IMR-90 (cell line): ENCODE measurements around the gene CNDP2. TPM values are rescaled to one million over a fixed set of nuclear protein-coding genes. Genes with fewer than 3 reads are reported as not detected.

Experiments used
- ATAC-seq: fragments of 200-7000 bp; cut with Tn5 transposase; 2 replicates; pipeline ENCODE4 v1.9.1; 2020; ENCODE audit warnings: low read depth, mild to moderate bottlenecking, moderate library complexity
- BruUV-seq: library from RNA; stranded (reverse); fragments of 400-500 nt; replicated peaks from 2 replicates; lab custom pipeline; 2021; lab: Mats Ljungman, UMichigan
- CTCF ChIA-PET: fragments of 300-600 bp; formaldehyde crosslinking; extraction: SDS; loops from one replicate; lab custom pipeline; 2021; ENCODE audit warnings: antibody characterized with exemption; lab: Yijun Ruan, JAX
- POLR2A ChIA-PET: fragments of 300-600 bp; sonication (Branson Sonifier 250); formaldehyde crosslinking; loops from one replicate; lab custom pipeline; 2022; ENCODE audit warnings: antibody characterized with exemption; ENCODE audit not compliant: unreplicated experiment; lab: Charles Lee
- DNase-seq: peaks from one replicate; pipeline ENCODE4 v3.0.0; 2013
- H2AFZ ChIP-seq: replicated peaks from 2 replicates; pipeline ENCODE3; 2013; ENCODE audit warnings: low read length, mild to moderate bottlenecking; ENCODE audit not compliant: poor library complexity
- H2AK5ac ChIP-seq: 2 replicates; pipeline ENCODE4 v1.6.1; 2013; ENCODE audit warnings: low read depth, low read length, inconsistent platforms
- H2AK9ac ChIP-seq: replicated peaks from 2 replicates; pipeline ENCODE3; 2013; ENCODE audit warnings: mild to moderate bottlenecking, low read depth, low read length, moderate library complexity; ENCODE audit not compliant: poor library complexity
- H2BK120ac ChIP-seq: 2 replicates; pipeline ENCODE4 v1.6.1; 2013; ENCODE audit warnings: low read depth, low read length, inconsistent platforms
- H2BK15ac ChIP-seq: 3 replicates; pipeline ENCODE4 v1.6.1; 2013; ENCODE audit warnings: low read depth, low read length, inconsistent platforms
- H2BK20ac ChIP-seq: 2 replicates; pipeline ENCODE4 v1.6.1; 2013; ENCODE audit warnings: low read depth, mild to moderate bottlenecking, inconsistent platforms, low read length, moderate library complexity
- H2BK5ac ChIP-seq: 2 replicates; pipeline ENCODE4 v1.6.1; 2013; ENCODE audit warnings: mild to moderate bottlenecking, low read depth, low read length, inconsistent platforms; ENCODE audit not compliant: poor library complexity, severe bottlenecking
- H3K14ac ChIP-seq: replicated peaks from 2 replicates; pipeline ENCODE4 v1.6.1; 2013; ENCODE audit warnings: low read depth, low read length, inconsistent platforms
- H3K18ac ChIP-seq: 2 replicates; pipeline ENCODE4 v1.6.1; 2013; ENCODE audit warnings: low read depth, low read length, control low read depth
- H3K23ac ChIP-seq: 2 replicates; pipeline ENCODE4 v1.6.1; 2013; ENCODE audit warnings: low read depth, low read length, inconsistent platforms
- H3K27ac ChIP-seq: 2 replicates; pipeline ENCODE4 v1.5.1; 2013; ENCODE audit warnings: mild to moderate bottlenecking, control low read depth, low read length; ENCODE audit not compliant: insufficient read depth
- H3K27me3 ChIP-seq: 2 replicates; pipeline ENCODE4 v1.6.1; 2013; ENCODE audit warnings: low read length; ENCODE audit not compliant: control insufficient read depth, insufficient read depth
- H3K36me3 ChIP-seq: 2 replicates; pipeline ENCODE4 v1.6.1; 2013; ENCODE audit warnings: low read length, mixed read lengths; ENCODE audit not compliant: control insufficient read depth, insufficient read depth
- H3K4ac ChIP-seq: 2 replicates; pipeline ENCODE4 v1.6.1; 2013; ENCODE audit warnings: low read depth, low read length, inconsistent platforms
- H3K4me1 ChIP-seq: 2 replicates; pipeline ENCODE4 v1.6.1; 2013; ENCODE audit warnings: low read length, mixed read lengths; ENCODE audit not compliant: control insufficient read depth, insufficient read depth
- H3K4me2 ChIP-seq: 2 replicates; pipeline ENCODE4 v1.6.1; 2013; ENCODE audit warnings: low read depth, mild to moderate bottlenecking, control low read depth, low read length, moderate library complexity
- H3K4me3 ChIP-seq: 2 replicates; pipeline ENCODE4 v1.5.1; 2013; ENCODE audit warnings: low read depth, mild to moderate bottlenecking, control low read depth, low read length, moderate library complexity; ENCODE audit not compliant: insufficient read depth
- H3K56ac ChIP-seq: 2 replicates; pipeline ENCODE4 v1.6.1; 2013; ENCODE audit warnings: low read length, inconsistent platforms; ENCODE audit not compliant: insufficient read depth; ENCODE audit errors: extremely low read depth
- H3K79me1 ChIP-seq, 2 experiments: 2 replicates each; pipeline ENCODE4 v1.6.1; 2013; ENCODE audit warnings: low read length in 2 of 2, inconsistent platforms in 1 of 2, low read depth in 1 of 2
- H3K9ac ChIP-seq: 2 replicates; pipeline ENCODE4 v1.6.1; 2013; ENCODE audit warnings: low read depth, low read length, control low read depth
- H3K9me1 ChIP-seq: 2 replicates; pipeline ENCODE4 v1.6.1; 2013; ENCODE audit warnings: low read length, inconsistent platforms; ENCODE audit not compliant: insufficient read depth
- H3K9me3 ChIP-seq: 2 replicates; pipeline ENCODE4 v1.6.1; 2013; ENCODE audit warnings: low read length; ENCODE audit not compliant: control insufficient read depth, insufficient read depth
- H4K20me1 ChIP-seq: 2 replicates; pipeline ENCODE4 v1.6.1; 2013; ENCODE audit warnings: low read length, inconsistent platforms; ENCODE audit not compliant: insufficient read depth
- H4K5ac ChIP-seq: 2 replicates; pipeline ENCODE4 v1.6.1; 2013; ENCODE audit warnings: mild to moderate bottlenecking, low read depth, low read length, control low read depth
- H4K8ac ChIP-seq, 2 experiments: 2 replicates each; pipeline ENCODE4 v1.6.1; 2013; ENCODE audit warnings: low read depth in 2 of 2, low read length in 2 of 2, control low read depth in 1 of 2, inconsistent platforms in 1 of 2
- H4K91ac ChIP-seq: 2 replicates; pipeline ENCODE4 v1.6.1; 2013; ENCODE audit warnings: low read depth, low read length, inconsistent platforms; ENCODE audit not compliant: insufficient read depth
- BHLHE40 ChIP-seq: fragments of 150-350 bp; IDR thresholded peaks from 2 replicates; pipeline ENCODE4 v1.6.1; 2016; ENCODE audit warnings: mild to moderate bottlenecking, low read depth, low read length
- CEBPB ChIP-seq: IDR thresholded peaks from 2 replicates; pipeline ENCODE4 v1.6.1; 2012; ENCODE audit warnings: low read depth, low read length, improper control_type of control experiment
- CHD1 ChIP-seq: IDR thresholded peaks from 2 replicates; pipeline ENCODE4 v1.6.1; 2012; ENCODE audit warnings: low read depth, low read length, improper control_type of control experiment
- CTCF ChIP-seq: conservative IDR thresholded peaks from 2 replicates; pipeline ENCODE4 v1.5.1; 2012; ENCODE audit warnings: mild to moderate bottlenecking, low read depth, low read length, improper control_type of control experiment
- ELK1 ChIP-seq: fragments of 150-350 bp; IDR thresholded peaks from 2 replicates; pipeline ENCODE4 v1.6.1; 2016; ENCODE audit warnings: low read depth, mild to moderate bottlenecking, low read length, moderate library complexity, borderline replicate concordance
- FOS ChIP-seq: fragments of 150-350 bp; IDR thresholded peaks from 2 replicates; pipeline ENCODE4 v1.6.1; 2016; ENCODE audit warnings: low read depth, low read length
- MAFK ChIP-seq: IDR thresholded peaks from 2 replicates; pipeline ENCODE4 v1.6.1; 2012; ENCODE audit warnings: low read depth, low read length, improper control_type of control experiment
- MAZ ChIP-seq: IDR thresholded peaks from 2 replicates; pipeline ENCODE4 v1.6.1; 2012; ENCODE audit warnings: low read depth, mild to moderate bottlenecking, low read length, improper control_type of control experiment, moderate library complexity, borderline replicate concordance
- MXI1 ChIP-seq: IDR thresholded peaks from 2 replicates; pipeline ENCODE4 v1.6.1; 2012; ENCODE audit warnings: low read depth, mild to moderate bottlenecking, low read length, moderate library complexity, borderline replicate concordance
- NFE2L2 ChIP-seq: fragments of 150-350 bp; IDR thresholded peaks from 2 replicates; pipeline ENCODE4 v1.6.1; 2016; ENCODE audit warnings: low read depth, mild to moderate bottlenecking, low read length
- POLR2A ChIP-seq: IDR thresholded peaks from 2 replicates; pipeline ENCODE4 v1.6.1; 2012; ENCODE audit warnings: mild to moderate bottlenecking, low read depth, low read length
- RAD21 ChIP-seq: IDR thresholded peaks from 2 replicates; pipeline ENCODE4 v1.6.1; 2012; ENCODE audit warnings: low read length, improper control_type of control experiment
- RCOR1 ChIP-seq: IDR thresholded peaks from 2 replicates; pipeline ENCODE4 v1.6.1; 2012; ENCODE audit warnings: mild to moderate bottlenecking, low read length, improper control_type of control experiment; ENCODE audit not compliant: insufficient replicate concordance
- RFX5 ChIP-seq: IDR thresholded peaks from 2 replicates; pipeline ENCODE4 v1.8.0; 2012; ENCODE audit warnings: low read depth, mild to moderate bottlenecking, low read length, moderate library complexity
- SMC3 ChIP-seq: fragments of 150-350 bp; IDR thresholded peaks from 2 replicates; pipeline ENCODE4 v1.6.1; 2016; ENCODE audit warnings: low read depth, mild to moderate bottlenecking, antibody characterized with exemption, low read length, moderate library complexity
- USF2 ChIP-seq: fragments of 150-350 bp; IDR thresholded peaks from 2 replicates; pipeline ENCODE4 v1.6.1; 2017; ENCODE audit warnings: mild to moderate bottlenecking, antibody characterized with exemption, low read length, low read depth
- WGBS, 2 experiments: methylation state at CpG; one replicate each; pipeline versions ENCODE4 v1.1.5 to v1.1.7; 2013; ENCODE audit warnings: missing lambda C conversion rate in 2 of 2; ENCODE audit not compliant: insufficient read length in 1 of 2; ENCODE audit errors: extremely low coverage in 2 of 2; 5-methylcytosine and 5-hydroxymethylcytosine counted together
- dilution Hi-C: fragments of 300-500 bp; cut with HindIII; formaldehyde crosslinking; loops from one replicate; pipeline ENCODE4 v1.14.3; 2018; ENCODE audit warnings: low sequenced_read_pairs; ENCODE audit not compliant: unreplicated experiment
- in situ Hi-C: fragments of 300-500 bp; cut with MboI; formaldehyde crosslinking; loops from 3 replicates; pipeline ENCODE4 v1.14.3; 2019; ENCODE audit warnings: low sequenced_read_pairs, inconsistent platforms, mixed read lengths
- intact Hi-C: fragments of 100-400 bp; cut with micrococcal nuclease; formaldehyde crosslinking; loops from 2 replicates; pipeline ENCODE4 v1.10.0; 2022
- polyA plus RNA-seq, 3 experiments: library from polyadenylated mRNA; depleted of rRNA; stranded (reverse); fragments of >200 nt; gene quantifications; 2 replicates each; pipeline ENCODE4 v1.2.3, GENCODE V29; 2012; ENCODE audit warnings: low replicate concordance in 1 of 3
- total RNA-seq: library from RNA; depleted of rRNA; stranded (reverse); fragments of >200 nt; gene quantifications from 2 replicates; pipeline ENCODE4 v1.2.3, GENCODE V29; 2012

CNDP2 gene
- total and polyA plus RNA-seq, 2 of the 4 experiments (the other 2 are of a cell fraction): 52.0 to 67.9 TPM

DNA sequence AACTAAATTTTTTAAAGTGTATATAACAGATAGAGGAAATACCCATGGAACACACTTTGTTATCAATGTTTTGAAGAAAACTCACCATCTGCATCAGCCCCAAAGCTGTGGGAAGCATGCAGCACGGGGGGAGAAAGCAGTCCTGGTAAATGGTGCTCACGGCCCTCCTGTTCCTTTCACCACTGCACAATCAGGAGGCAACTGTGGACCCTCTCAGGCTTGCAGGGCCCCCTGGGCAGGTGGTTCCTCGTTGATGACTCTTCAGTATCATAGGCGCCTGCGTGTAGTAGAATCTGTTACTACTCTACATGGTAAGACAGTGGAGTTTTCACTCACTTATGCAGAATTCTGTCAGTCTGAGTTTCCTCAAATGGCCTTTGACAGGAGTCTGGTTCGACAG is 33.2 kb downstream of the CNDP2 start:
- no peak overlapping the region for H2AFZ ChIP-seq
- dilution Hi-C loops: no loop called here
- BruUV-seq: no TSS peak
- no peak overlapping the region for H4K8ac ChIP-seq
- no peak for DNase-seq
- H4K20me1 ChIP-seq: no peaks in the 10 kb centered on the region
- no peak overlapping the region for H2AK5ac ChIP-seq
- no CpG with 5 or more reads among the region's 6 CpGs for WGBS, 2 experiments
- H2BK20ac ChIP-seq: no peak overlapping the region
- no peak overlapping the region for H2BK120ac ChIP-seq
- no peak for ATAC-seq
- no peak overlapping the region for H3K4ac ChIP-seq
- no peak overlapping the region for H2AK9ac ChIP-seq
- H3K4me2 ChIP-seq: no peak overlapping the region
- H3K9me1 ChIP-seq: no peaks in the 10 kb centered on the region
- H4K91ac ChIP-seq: no peak overlapping the region
- H3K79me1 ChIP-seq: no peaks in the 10 kb centered on the region
- H3K56ac ChIP-seq: no peak overlapping the region
- H3K27ac ChIP-seq: no peak overlapping the region
- no peak overlapping the region for H3K9ac ChIP-seq
- CTCF ChIA-PET: no interaction called here
- no peak overlapping the region for H3K18ac ChIP-seq
- POLR2A ChIA-PET: no interaction called here
- H3K23ac ChIP-seq: no peak overlapping the region
- no peaks in the 10 kb centered on the region for H3K36me3 ChIP-seq
- H3K27me3 ChIP-seq: peaks cover 15% of the 10 kb centered on the region
- H2BK5ac ChIP-seq: no peak overlapping the region
- TF ChIP-seq USF2: no peak
- TF ChIP-seq RAD21: no peak
- TF ChIP-seq NFE2L2: no peak
- TF ChIP-seq CTCF: no peak
- no peak for TF ChIP-seq FOS
- TF ChIP-seq CEBPB: no peak
- TF ChIP-seq BHLHE40: no peak
- no peak for TF ChIP-seq RCOR1
- TF ChIP-seq MXI1: no peak
- TF ChIP-seq MAZ: no peak
- no peak for TF ChIP-seq POLR2A
- no peak for TF ChIP-seq SMC3
- no peak for TF ChIP-seq RFX5
- no peak for TF ChIP-seq ELK1
- TF ChIP-seq MAFK: no peak
- TF ChIP-seq CHD1: no peak
- no peaks in the 10 kb centered on the region for H3K9me3 ChIP-seq
- H3K14ac ChIP-seq: no peak overlapping the region
- intact Hi-C loops: no loop called here
- no peak overlapping the region for H3K4me3 ChIP-seq
- in situ Hi-C loops: no loop called here
- no peak overlapping the region for H4K5ac ChIP-seq
- no peaks in the 10 kb centered on the region for H3K4me1 ChIP-seq
- no peak overlapping the region for H2BK15ac ChIP-seq
